Aorta (tissue), 5 donors: ENCODE measurements around the gene CDX2. TPM values are rescaled to one million over a fixed set of nuclear protein-coding genes. Genes with fewer than 3 reads are reported as not detected.
"Not testable (repeated sequence)": the region's sequence is repeated elsewhere in the genome, so short reads cannot be mapped to it uniquely, and the experiment has no call there.

Experiments used
- ATAC-seq: fragments of 200-7000 bp; cut with Tn5 transposase; one replicate; pipeline ENCODE4 v1.9.1; 2022; ENCODE audit warnings: moderate library complexity; ENCODE audit not compliant: low FRiP score
- DNase-seq, 2 donors: peaks; one replicate each; pipeline ENCODE4 v3.0.0-alpha.2; 2020
- H3K27ac ChIP-seq, 2 donors: one replicate each; pipeline ENCODE4 v1.5.1; 2013; ENCODE audit warnings: low read length in 2 of 2, mild to moderate bottlenecking in 2 of 2, moderate library complexity in 2 of 2, control low read depth in 1 of 2, inconsistent platforms in 1 of 2, low read depth in 1 of 2
- H3K27me3 ChIP-seq, 2 donors: one replicate each; pipeline ENCODE4 v1.6.1; 2013; ENCODE audit warnings: control low read depth in 1 of 2, low read length in 1 of 2, mild to moderate bottlenecking in 1 of 2, moderate library complexity in 1 of 2; ENCODE audit not compliant: insufficient read depth in 2 of 2, control insufficient read depth in 1 of 2
- H3K36me3 ChIP-seq, 2 donors: one replicate each; pipeline ENCODE4 v1.6.1; 2013; ENCODE audit warnings: control low read depth in 1 of 2, low read length in 1 of 2, mild to moderate bottlenecking in 1 of 2; ENCODE audit not compliant: insufficient read depth in 2 of 2, control insufficient read depth in 1 of 2
- H3K4me1 ChIP-seq, 2 donors: one replicate each; pipeline ENCODE4 v1.6.1; 2013; ENCODE audit warnings: low read length in 2 of 2, control low read depth in 1 of 2, mild to moderate bottlenecking in 1 of 2, moderate library complexity in 1 of 2; ENCODE audit not compliant: insufficient read depth in 2 of 2, control insufficient read depth in 1 of 2
- H3K4me3 ChIP-seq, 2 donors: one replicate each; pipeline ENCODE4 v1.5.1; 2013; ENCODE audit warnings: low read length in 2 of 2, control low read depth in 1 of 2, mild to moderate bottlenecking in 1 of 2
- H3K9me3 ChIP-seq: one replicate; pipeline ENCODE4 v1.6.1; 2013; ENCODE audit warnings: mild to moderate bottlenecking, low read length; ENCODE audit not compliant: control insufficient read depth
- WGBS, 2 donors: extraction: QIAGEN DNeasy Blood & Tissue Kit; methylation state at CpG; one replicate each; pipeline ENCODE4 v1.1.7; 2013; 5-methylcytosine and 5-hydroxymethylcytosine counted together
- intact Hi-C, 2 donors: fragments of 100-400 bp; cut with DNase I; formaldehyde crosslinking; loops; one replicate each; pipeline versions ENCODE4 v1.14.2 to v1.15.0; 2022
- polyA plus RNA-seq, 2 donors: library from polyadenylated mRNA; stranded (reverse); fragments of 200-250 nt; gene quantifications; one replicate each; pipeline ENCODE4 v1.2.3, GENCODE V29; 2013
- total RNA-seq, 2 donors: library from RNA; stranded (reverse); fragmentation: NEBNext Ultra II Directional; extraction: Animal tissue kit (Norgen Biotek cat#: 25700); gene quantifications; one replicate each; pipeline ENCODE4 v1.2.1, GENCODE V29; 2021
- donor health status: healthy with polysubstance abuse.
- donor health status: Bipolar disorder and iron deficiency.
- donor health status: DM: no; HTN: no; CAD: no.
- donor health status: DM: no; HTN: no; CAD: no.
- donor health status: DM: yes; HTN: yes; CAD: no.

Gene CDX2
- total and polyA plus RNA-seq, 4 donors = 27.7 TPM; not detected in 3

GRCh38 chr13:27968316-27969081 is 616 bp downstream of the CDX2 start:
- Histone ChIP-seq H3K9me3 (no peaks in the 10 kb centered on the region), H3K27ac (no peak overlapping the region), H3K4me3 (no peak overlapping the region), H3K36me3 (no peaks in the 10 kb centered on the region), H3K4me1 (no peaks in the 10 kb centered on the region), H3K27me3 (no peaks in the 10 kb centered on the region)
- intact Hi-C loops = no loop called here
- no peak for ATAC-seq
- no peak for DNase-seq
- 1 to 2% methylated on average over 76 to 86 of the region's 86 CpGs for WGBS, 2 donors

GRCh38 chr13:27967736-27968315 is 1.3 kb downstream of the CDX2 start:
- intact Hi-C loops = no loop called here
- no peaks in the 10 kb centered on the region for H3K27me3 ChIP-seq
- DNase-seq (no peak), ATAC-seq (no peak)
- WGBS, 2 donors = 1 to 3% methylated on average over 33 of the region's 33 CpGs
- no peak overlapping the region for H3K4me3 ChIP-seq
- no peak overlapping the region for H3K27ac ChIP-seq
- no peaks in the 10 kb centered on the region for H3K4me1 ChIP-seq
- H3K9me3 ChIP-seq = no peaks in the 10 kb centered on the region
- H3K36me3 ChIP-seq = no peaks in the 10 kb centered on the region

- Histone ChIP-seq H3K27ac (no peak overlapping the region), H3K4me3 (no peak overlapping the region), H3K27me3 (no peaks in the 10 kb centered on the region), H3K4me1 (no peaks in the 10 kb centered on the region), H3K9me3 (no peaks in the 10 kb centered on the region), H3K36me3 (no peaks in the 10 kb centered on the region)
- 5 to 7% methylated on average over 18 of the region's 18 CpGs for WGBS, 2 donors
- intact Hi-C loops = no loop called here
- ATAC-seq = no peak
- DNase-seq = no peak
These were observed 1.8 kb downstream of the CDX2 start for GRCh38 chr13:27967203-27967735.

- Histone ChIP-seq H3K27me3 (no peaks in the 10 kb centered on the region), H3K4me3 (no peak overlapping the region), H3K27ac (no peak overlapping the region), H3K4me1 (no peaks in the 10 kb centered on the region), H3K9me3 (no peaks in the 10 kb centered on the region), H3K36me3 (no peaks in the 10 kb centered on the region)
- DNase-seq = no peak
- 4% methylated on average over 36 to 38 of the region's 38 CpGs for WGBS, 2 donors
- ATAC-seq = no peak
- intact Hi-C loops = no loop called here
These were observed 2.4 kb downstream of the CDX2 start for GRCh38 chr13:27966641-27967202.

- no peak for DNase-seq
- no peak overlapping the region for H3K4me3 ChIP-seq
- intact Hi-C loops = no loop called here
- no peaks in the 10 kb centered on the region for H3K27me3 ChIP-seq
- no peaks in the 10 kb centered on the region for H3K36me3 ChIP-seq
- no peak overlapping the region for H3K27ac ChIP-seq
- H3K4me1 ChIP-seq = no peaks in the 10 kb centered on the region
- no peak for ATAC-seq
- 28 to 30% methylated on average over 45 of the region's 45 CpGs for WGBS, 2 donors
- no peaks in the 10 kb centered on the region for H3K9me3 ChIP-seq
These were observed 3.1 kb downstream of the CDX2 start for GRCh38 chr13:27965740-27966640.

GRCh38 chr13:27965343-27965739 is 3.8 kb downstream of the CDX2 start:
- H3K27ac ChIP-seq = no peak overlapping the region
- H3K4me1 ChIP-seq = no peaks in the 10 kb centered on the region
- H3K9me3 ChIP-seq = no peaks in the 10 kb centered on the region
- no peaks in the 10 kb centered on the region for H3K36me3 ChIP-seq
- no peak overlapping the region for H3K4me3 ChIP-seq
- no peaks in the 10 kb centered on the region for H3K27me3 ChIP-seq
- DNase-seq = no peak
- 81 to 83% methylated on average over 7 of the region's 7 CpGs for WGBS, 2 donors
- ATAC-seq = no peak
- intact Hi-C loops = no loop called here

GRCh38 chr13:27964741-27965323 is 4.3 kb downstream of the CDX2 start:
- ATAC-seq (no peak), DNase-seq (no peak)
- H3K36me3 ChIP-seq = no peaks in the 10 kb centered on the region
- no peak overlapping the region for H3K4me3 ChIP-seq
- no peaks in the 10 kb centered on the region for H3K9me3 ChIP-seq
- no peaks in the 10 kb centered on the region for H3K4me1 ChIP-seq
- H3K27ac ChIP-seq = no peak overlapping the region
- no peaks in the 10 kb centered on the region for H3K27me3 ChIP-seq
- WGBS, 2 donors = 35 to 36% methylated on average over 15 of the region's 15 CpGs
- intact Hi-C loops = no loop called here

- H3K27me3 ChIP-seq, H3K4me3 ChIP-seq, H3K36me3 ChIP-seq, intact Hi-C loops, ATAC-seq, H3K9me3 ChIP-seq, H3K4me1 ChIP-seq, H3K27ac ChIP-seq, DNase-seq: not testable (repeated sequence)
- 66 to 72% methylated on average over 13 of the region's 13 CpGs for WGBS, 2 donors
These were observed 4.9 kb downstream of the CDX2 start for GRCh38 chr13:27964206-27964605.
